Thyroid gland (tissue), 4 donors: ENCODE measurements around the gene SLC38A10.

Source experiments
- POLR2A ChIP-seq, 2 donors: fragments of 450-650 bp; IDR thresholded peaks; one replicate each; pipeline ENCODE4 v1.6.1; 2017; ENCODE audit warnings: antibody characterized with exemption in 2 of 2, mild to moderate bottlenecking in 2 of 2, moderate library complexity in 1 of 2
- TF ChIP-seq, protein P1 (sequence below), 6 experiments: fragments of 200-600 bp in 3 of 6; fragments of 450-650 bp in 3 of 6; sonication (generic) in 3 of 6; IDR thresholded peaks; one replicate each; pipeline ENCODE4 v1.5.1; 2016 to 2019; ENCODE audit warnings: antibody characterized with exemption in 6 of 6, mild to moderate bottlenecking in 2 of 6, inconsistent platforms in 1 of 6, moderate library complexity in 1 of 6

DNA sequence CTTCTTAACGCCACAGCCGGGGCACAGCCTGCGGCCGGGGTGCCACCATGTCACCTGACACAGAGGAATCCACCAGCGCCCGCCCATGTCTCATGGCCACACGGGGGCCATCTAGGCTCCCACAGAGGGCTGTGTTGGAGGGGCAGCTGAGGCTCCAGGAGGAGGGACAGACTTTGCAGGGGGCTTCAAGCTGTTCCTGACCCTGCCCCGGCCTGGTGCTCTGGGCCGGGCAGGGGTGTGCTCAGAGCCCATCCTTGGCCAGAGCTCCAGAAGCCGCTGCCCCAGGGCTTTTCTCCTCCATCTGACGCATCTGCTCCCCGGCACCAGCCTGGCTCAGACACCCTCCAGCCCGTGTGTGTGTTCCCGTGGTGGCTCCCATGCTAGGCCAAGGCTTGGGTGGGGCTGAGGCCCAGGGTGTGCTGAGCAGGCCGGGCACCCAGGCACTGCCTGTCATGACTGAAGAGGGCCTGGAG is 7.8 kb upstream of the SLC38A10 start:
- TF ChIP-seq, protein P1, sequence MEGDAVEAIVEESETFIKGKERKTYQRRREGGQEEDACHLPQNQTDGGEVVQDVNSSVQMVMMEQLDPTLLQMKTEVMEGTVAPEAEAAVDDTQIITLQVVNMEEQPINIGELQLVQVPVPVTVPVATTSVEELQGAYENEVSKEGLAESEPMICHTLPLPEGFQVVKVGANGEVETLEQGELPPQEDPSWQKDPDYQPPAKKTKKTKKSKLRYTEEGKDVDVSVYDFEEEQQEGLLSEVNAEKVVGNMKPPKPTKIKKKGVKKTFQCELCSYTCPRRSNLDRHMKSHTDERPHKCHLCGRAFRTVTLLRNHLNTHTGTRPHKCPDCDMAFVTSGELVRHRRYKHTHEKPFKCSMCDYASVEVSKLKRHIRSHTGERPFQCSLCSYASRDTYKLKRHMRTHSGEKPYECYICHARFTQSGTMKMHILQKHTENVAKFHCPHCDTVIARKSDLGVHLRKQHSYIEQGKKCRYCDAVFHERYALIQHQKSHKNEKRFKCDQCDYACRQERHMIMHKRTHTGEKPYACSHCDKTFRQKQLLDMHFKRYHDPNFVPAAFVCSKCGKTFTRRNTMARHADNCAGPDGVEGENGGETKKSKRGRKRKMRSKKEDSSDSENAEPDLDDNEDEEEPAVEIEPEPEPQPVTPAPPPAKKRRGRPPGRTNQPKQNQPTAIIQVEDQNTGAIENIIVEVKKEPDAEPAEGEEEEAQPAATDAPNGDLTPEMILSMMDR (IDR thresholded peaks at IDR 0.05) = no peak
- TF ChIP-seq POLR2A (IDR thresholded peaks at IDR 0.05) = no peak
